ENCODE data around the gene SCG2. TPM values are rescaled to one million over a fixed set of nuclear protein-coding genes. Genes with fewer than 3 reads are reported as not detected.

The SCG2 gene
- total RNA-seq, 2 experiments from 2014 or later, result 0.06 TPM; not detected in 1

- Histone ChIP-seq H3K36me3 (ENCODE audit: insufficient read depth, low read length) (no peaks in the 10 kb centered on the region), H3K79me2 (ENCODE audit: insufficient read depth, low read depth, low read length) (no peaks in the 10 kb centered on the region), H2AFZ (ENCODE audit: low read length) (no peak overlapping the region), H4K20me1 (ENCODE audit: insufficient read depth, low read length) (no peaks in the 10 kb centered on the region), H3K4me3 (ENCODE audit: low read depth, low read length, poor library complexity, severe bottlenecking) (no peak overlapping the region), H3K4me2 (ENCODE audit: low read length) (no peak overlapping the region), H3K27ac (ENCODE audit: low read depth, low read length, poor library complexity, severe bottlenecking) (no peak overlapping the region), H3K9me3 (ENCODE audit: low read length) (no peaks in the 10 kb centered on the region), H3K9me2 (ENCODE audit: insufficient read depth, low read length) (no peaks in the 10 kb centered on the region), H3K4me1 (ENCODE audit: insufficient read depth, low read length, poor library complexity, severe bottlenecking) (no peaks in the 10 kb centered on the region)
- BruUV-seq (replicated peaks), result no TSS peak
- ChIA-PET POLR2A (interaction anchor here (1.4 kb wide), 1 partner anchor 15 kb away, joined by 3 read pairs; no protein-coding TSS in a partner anchor), CTCF (ENCODE audit: unreplicated experiment) (interaction anchor here (0.8 kb wide), 1 partner anchor 146 kb away, joined by 3 read pairs; no protein-coding TSS in a partner anchor)
- intact Hi-C loops (cut with micrococcal nuclease; ENCODE audit: unreplicated experiment), result no loop called here
- TF ChIP-seq EZH2phosphoT487 (IDR thresholded peaks at IDR 0.05; ENCODE audit: borderline replicate concordance, low read depth, low read length), result no peak
- TF ChIP-seq CTCF (conservative IDR thresholded peaks at IDR 0.05; ENCODE audit: low read length), result no peak
- no peak for DNase-seq (ENCODE audit: low spot score)
Observed at GRCh38 chr2:223587301-223587700, 14.9 kb downstream of the SCG2 start.

- no TSS peak for BruUV-seq (replicated peaks)
- Histone ChIP-seq H2AFZ (ENCODE audit: low read length) (no peak overlapping the region), H3K36me3 (ENCODE audit: insufficient read depth, low read length) (no peaks in the 10 kb centered on the region), H3K4me1 (ENCODE audit: insufficient read depth, low read length, poor library complexity, severe bottlenecking) (no peaks in the 10 kb centered on the region), H3K4me2 (ENCODE audit: low read length) (no peak overlapping the region), H3K4me3 (ENCODE audit: low read depth, low read length, poor library complexity, severe bottlenecking) (no peak overlapping the region), H3K79me2 (ENCODE audit: insufficient read depth, low read depth, low read length) (no peaks in the 10 kb centered on the region), H3K9me2 (ENCODE audit: insufficient read depth, low read length) (no peaks in the 10 kb centered on the region), H4K20me1 (ENCODE audit: insufficient read depth, low read length) (no peaks in the 10 kb centered on the region), H3K27ac (ENCODE audit: low read depth, low read length, poor library complexity, severe bottlenecking) (no peak overlapping the region), H3K9me3 (ENCODE audit: low read length) (no peaks in the 10 kb centered on the region)
- POLR2A ChIA-PET, result interaction anchor here (1.4 kb wide), 1 partner anchor 14 kb away, joined by 3 read pairs; no protein-coding TSS in a partner anchor
- TF ChIP-seq EZH2phosphoT487 (IDR thresholded peaks at IDR 0.05; ENCODE audit: borderline replicate concordance, low read depth, low read length) (no peak), CTCF (conservative IDR thresholded peaks at IDR 0.05; ENCODE audit: low read length) (no peak)
- CTCF ChIA-PET (ENCODE audit: unreplicated experiment), result interaction anchor here (0.8 kb wide), 1 partner anchor 147 kb away, joined by 3 read pairs; no protein-coding TSS in a partner anchor
- DNase-seq (ENCODE audit: low spot score), result no peak
- intact Hi-C loops (cut with micrococcal nuclease; ENCODE audit: unreplicated experiment), result no loop called here
Observed at GRCh38 chr2:223586261-223586660, 15.9 kb downstream of the SCG2 start.

GRCh38 chr2:223585666-223586065 is 16.5 kb downstream of the SCG2 start:
- no TSS peak for BruUV-seq (replicated peaks)
- Histone ChIP-seq H3K36me3 (ENCODE audit: insufficient read depth, low read length) (no peaks in the 10 kb centered on the region), H3K4me1 (ENCODE audit: insufficient read depth, low read length, poor library complexity, severe bottlenecking) (no peaks in the 10 kb centered on the region), H4K20me1 (ENCODE audit: insufficient read depth, low read length) (no peaks in the 10 kb centered on the region), H3K4me3 (ENCODE audit: low read depth, low read length, poor library complexity, severe bottlenecking) (no peak overlapping the region), H3K4me2 (ENCODE audit: low read length) (no peak overlapping the region), H2AFZ (ENCODE audit: low read length) (no peak overlapping the region), H3K79me2 (ENCODE audit: insufficient read depth, low read depth, low read length) (no peaks in the 10 kb centered on the region), H3K9me3 (ENCODE audit: low read length) (no peaks in the 10 kb centered on the region), H3K9me2 (ENCODE audit: insufficient read depth, low read length) (no peaks in the 10 kb centered on the region), H3K27ac (ENCODE audit: low read depth, low read length, poor library complexity, severe bottlenecking) (no peak overlapping the region)
- TF ChIP-seq EZH2phosphoT487 (IDR thresholded peaks at IDR 0.05; ENCODE audit: borderline replicate concordance, low read depth, low read length) (no peak), CTCF (conservative IDR thresholded peaks at IDR 0.05; ENCODE audit: low read length) (no peak)
- intact Hi-C loops (cut with micrococcal nuclease; ENCODE audit: unreplicated experiment), result no loop called here
- ChIA-PET CTCF (ENCODE audit: unreplicated experiment) (no interaction called here), POLR2A (no interaction called here)
- DNase-seq (ENCODE audit: low spot score), result no peak

All from OCI-LY7 (cell line).